Activated B cell treated with CpG ODN at 0.5 μM for 24 hours (primary cell): Measurements from ENCODE around the gene TPCN2. TPM values are rescaled to one million over a fixed set of nuclear protein-coding genes. Genes with fewer than 3 reads are reported as not detected.

Experiments
- ATAC-seq: fragments of 200-7000 bp; cut with Tn5 transposase; one replicate; pipeline ENCODE4 v1.10.0; 2021; ENCODE audit warnings: low read depth, mild to moderate bottlenecking, moderate library complexity
- CTCF ChIA-PET: fragments of 350-600 bp; sonication (Branson Sonifier 250); formaldehyde crosslinking; loops from one replicate; lab custom pipeline; 2021; ENCODE audit warnings: antibody characterized with exemption; lab: Charles Lee
- POLR2A ChIA-PET: fragments of 350-600 bp; sonication (Branson Sonifier 250); formaldehyde crosslinking; loops from one replicate; lab custom pipeline; 2021; ENCODE audit warnings: antibody characterized with exemption; lab: Charles Lee
- DNase-seq: peaks from one replicate; pipeline ENCODE4 v3.0.0; 2022
- H3K27ac Mint-ChIP-seq: one replicate; pipeline ENCODE4 v1.8.0; 2020; ENCODE audit warnings: mixed read lengths
- H3K27me3 Mint-ChIP-seq: one replicate; pipeline ENCODE4 v1.8.0; 2021; ENCODE audit warnings: mixed read lengths
- H3K36me3 Mint-ChIP-seq: one replicate; pipeline ENCODE4 v1.8.0; 2021; ENCODE audit warnings: low read depth, mixed read lengths
- H3K4me1 Mint-ChIP-seq: one replicate; pipeline ENCODE4 v1.8.0; 2021; ENCODE audit warnings: mixed read lengths
- H3K4me3 Mint-ChIP-seq: one replicate; pipeline ENCODE4 v1.8.0; 2020; ENCODE audit warnings: mild to moderate bottlenecking, mixed read lengths
- H3K9me3 Mint-ChIP-seq: one replicate; pipeline ENCODE4 v1.8.0; 2020; ENCODE audit warnings: mixed read lengths
- CTCF ChIP-seq: fragments of 200-600 bp; IDR thresholded peaks from one replicate; pipeline ENCODE4 v1.8.0; 2022; ENCODE audit warnings: antibody characterized with exemption, mild to moderate bottlenecking
- intact Hi-C: fragments of 100-400 bp; cut with micrococcal nuclease; formaldehyde crosslinking; loops from one replicate; pipeline ENCODE4 v1.15.1; 2024
- total RNA-seq: library from RNA; stranded (reverse); gene quantifications from 2 replicates; pipeline ENCODE4 v1.2.3, GENCODE V29; 2022

Gene TPCN2
- total RNA-seq, 1 donor from 2014 or later, result 35.4 TPM

- H3K36me3 Mint-ChIP-seq, result no peaks in the 10 kb centered on the region
- DNase-seq, result no peak
- peaks cover 24% of the 10 kb centered on the region for H3K27me3 Mint-ChIP-seq
- TF ChIP-seq CTCF, result no peak
- peaks cover 5% of the 10 kb centered on the region for H3K4me1 Mint-ChIP-seq
- H3K27ac Mint-ChIP-seq, result no peak overlapping the region
- no peak overlapping the region for H3K4me3 Mint-ChIP-seq
- CTCF ChIA-PET, result no interaction called here
- intact Hi-C loops, result no loop called here
- no peaks in the 10 kb centered on the region for H3K9me3 Mint-ChIP-seq
- no peak for ATAC-seq
- POLR2A ChIA-PET, result no interaction called here
Observed at GRCh38 chr11:69008737-69009440, 39.8 kb upstream of the TPCN2 start.

- Mint-ChIP-seq H3K4me3 (no peak overlapping the region), H3K27ac (no peak overlapping the region), H3K36me3 (no peaks in the 10 kb centered on the region), H3K9me3 (no peaks in the 10 kb centered on the region), H3K27me3 (peaks cover 26% of the 10 kb centered on the region), H3K4me1 (peaks cover 5% of the 10 kb centered on the region)
- no peak for TF ChIP-seq CTCF
- POLR2A ChIA-PET, result no interaction called here
- CTCF ChIA-PET, result no interaction called here
- intact Hi-C loops, result no loop called here
- ATAC-seq (no peak), DNase-seq (no peak)
Observed at GRCh38 chr11:69009441-69010211, 39.1 kb upstream of the TPCN2 start.

GRCh38 chr11:69010361-69010891 lies 38.3 kb upstream of the TPCN2 start:
- H3K27me3 Mint-ChIP-seq, result peaks cover 29% of the 10 kb centered on the region

GRCh38 chr11:69010964-69011623 lies 37.6 kb upstream of the TPCN2 start:
- intact Hi-C loops, result loop anchor here (1.0 kb wide), 1 partner anchor 77 kb away; no protein-coding TSS in a partner anchor
- Mint-ChIP-seq H3K27ac (no peak overlapping the region), H3K9me3 (no peaks in the 10 kb centered on the region), H3K27me3 (peaks cover 28% of the 10 kb centered on the region), H3K36me3 (no peaks in the 10 kb centered on the region), H3K4me3 (no peak overlapping the region), H3K4me1 (peaks cover 5% of the 10 kb centered on the region)
- DNase-seq, result no peak
- ATAC-seq, result peak; percentile 89
- no peak for TF ChIP-seq CTCF
- ChIA-PET CTCF (no interaction called here), POLR2A (interaction anchor here (0.6 kb wide), 1 partner anchor 8 kb away, joined by 3 read pairs; no protein-coding TSS in a partner anchor)

More at GRCh38 chr11:69010361-69010891, 38.3 kb upstream of the TPCN2 start:
- TF ChIP-seq CTCF, result no peak
- POLR2A ChIA-PET, result interaction anchor here (0.6 kb wide), 1 partner anchor 8 kb away, joined by 3 read pairs; no protein-coding TSS in a partner anchor
- H3K36me3 Mint-ChIP-seq, result no peaks in the 10 kb centered on the region
- DNase-seq, result no peak
- H3K9me3 Mint-ChIP-seq, result no peaks in the 10 kb centered on the region
- no peak overlapping the region for H3K27ac Mint-ChIP-seq
- peaks cover 5% of the 10 kb centered on the region for H3K4me1 Mint-ChIP-seq
- ATAC-seq, result no peak
- H3K4me3 Mint-ChIP-seq, result no peak overlapping the region
- CTCF ChIA-PET, result no interaction called here
- intact Hi-C loops, result no loop called here
